Measurements from ENCODE around the gene RBM38.

Gene RBM38

GRCh38 chr20:57391439-57392301, 474 bp downstream of the RBM38 start:
- peak overlapping the region; percentile 75 for H3K9ac ChIP-seq (ENCODE audit: insufficient read length)
- peak overlapping the region; percentile 50; the same call in 1 of the 2 replicates for H3K27ac ChIP-seq
- DNase-seq (ENCODE audit: low read depth, low spot score) = peak; percentile 18
- H3K36me3 ChIP-seq (ENCODE audit: insufficient read depth, low read length) = peaks cover 46% of the 10 kb centered on the region
- peak overlapping the region; percentile 90 for H3K4me3 ChIP-seq
- no peaks in the 10 kb centered on the region for H3K9me3 ChIP-seq (ENCODE audit: low read depth, low read length)
- no peak for TF ChIP-seq EZH2 (IDR thresholded peaks at IDR 0.05)
- no peak for TF ChIP-seq FOXP2 (optimal IDR thresholded peaks at IDR 0.05; ENCODE audit: control extremely low read depth, extremely low read length, insufficient read depth)
- no peak for TF ChIP-seq POLR2AphosphoS5 (IDR thresholded peaks at IDR 0.05; ENCODE audit: borderline replicate concordance, low read depth, low read length)

GRCh38 chr20:57392512-57393271, 1.5 kb downstream of the RBM38 start:
- no peak for DNase-seq (ENCODE audit: low read depth, low spot score)
- Histone ChIP-seq H3K4me3 (peak overlapping the region; percentile 85), H3K9ac (ENCODE audit: insufficient read length) (peak overlapping the region; percentile 72), H3K27ac (peak overlapping the region; percentile 17; the same call in 1 of the 2 replicates), H3K36me3 (ENCODE audit: insufficient read depth, low read length) (peaks cover 57% of the 10 kb centered on the region), H3K9me3 (ENCODE audit: low read depth, low read length) (no peaks in the 10 kb centered on the region)
- TF ChIP-seq FOXP2 (optimal IDR thresholded peaks at IDR 0.05; ENCODE audit: control extremely low read depth, extremely low read length, insufficient read depth) = no peak
- no peak for TF ChIP-seq POLR2AphosphoS5 (IDR thresholded peaks at IDR 0.05; ENCODE audit: borderline replicate concordance, low read depth, low read length)
- TF ChIP-seq EZH2 (IDR thresholded peaks at IDR 0.05) = no peak

- no peak for DNase-seq (ENCODE audit: low read depth, low spot score)
- H3K9ac ChIP-seq (ENCODE audit: insufficient read length) = no peak overlapping the region
- H3K36me3 ChIP-seq (ENCODE audit: insufficient read depth, low read length) = peaks cover 63% of the 10 kb centered on the region
- no peak for TF ChIP-seq FOXP2 (optimal IDR thresholded peaks at IDR 0.05; ENCODE audit: control extremely low read depth, extremely low read length, insufficient read depth)
- no peak for TF ChIP-seq EZH2 (IDR thresholded peaks at IDR 0.05)
- TF ChIP-seq POLR2AphosphoS5 (IDR thresholded peaks at IDR 0.05; ENCODE audit: borderline replicate concordance, low read depth, low read length) = no peak
- no peaks in the 10 kb centered on the region for H3K9me3 ChIP-seq (ENCODE audit: low read depth, low read length)
- H3K27ac ChIP-seq = no peak overlapping the region
- peak overlapping the region; percentile 85; the same call in 1 of the 2 replicates for H3K4me3 ChIP-seq
Measured at GRCh38 chr20:57393321-57394120, 2.3 kb downstream of the RBM38 start.

GRCh38 chr20:57394121-57395082, 3.2 kb downstream of the RBM38 start:
- Histone ChIP-seq H3K9ac (ENCODE audit: insufficient read length) (no peak overlapping the region), H3K36me3 (ENCODE audit: insufficient read depth, low read length) (peaks cover 71% of the 10 kb centered on the region), H3K9me3 (ENCODE audit: low read depth, low read length) (no peaks in the 10 kb centered on the region), H3K4me3 (no peak overlapping the region), H3K27ac (no peak overlapping the region)
- no peak for DNase-seq (ENCODE audit: low read depth, low spot score)
- TF ChIP-seq FOXP2 (optimal IDR thresholded peaks at IDR 0.05; ENCODE audit: control extremely low read depth, extremely low read length, insufficient read depth) (no peak), EZH2 (IDR thresholded peaks at IDR 0.05) (no peak), POLR2AphosphoS5 (IDR thresholded peaks at IDR 0.05; ENCODE audit: borderline replicate concordance, low read depth, low read length) (no peak)

- no peak overlapping the region for H3K4me3 ChIP-seq
- no peak overlapping the region for H3K27ac ChIP-seq
- TF ChIP-seq FOXP2 (optimal IDR thresholded peaks at IDR 0.05; ENCODE audit: control extremely low read depth, extremely low read length, insufficient read depth) (no peak), EZH2 (IDR thresholded peaks at IDR 0.05) (no peak), POLR2AphosphoS5 (IDR thresholded peaks at IDR 0.05; ENCODE audit: borderline replicate concordance, low read depth, low read length) (no peak)
- peaks cover 81% of the 10 kb centered on the region for H3K36me3 ChIP-seq (ENCODE audit: insufficient read depth, low read length)
- no peaks in the 10 kb centered on the region for H3K9me3 ChIP-seq (ENCODE audit: low read depth, low read length)
- DNase-seq (ENCODE audit: low read depth, low spot score) = no peak
- no peak overlapping the region for H3K9ac ChIP-seq (ENCODE audit: insufficient read length)
Measured at GRCh38 chr20:57395111-57395966, 4.1 kb downstream of the RBM38 start.

GRCh38 chr20:57396212-57396983, 5.2 kb downstream of the RBM38 start:
- Histone ChIP-seq H3K9me3 (ENCODE audit: low read depth, low read length) (no peaks in the 10 kb centered on the region), H3K4me3 (no peak overlapping the region), H3K36me3 (ENCODE audit: insufficient read depth, low read length) (peaks cover 91% of the 10 kb centered on the region), H3K9ac (ENCODE audit: insufficient read length) (no peak overlapping the region), H3K27ac (no peak overlapping the region)
- no peak for DNase-seq (ENCODE audit: low read depth, low spot score)
- no peak for TF ChIP-seq FOXP2 (optimal IDR thresholded peaks at IDR 0.05; ENCODE audit: control extremely low read depth, extremely low read length, insufficient read depth)
- no peak for TF ChIP-seq POLR2AphosphoS5 (IDR thresholded peaks at IDR 0.05; ENCODE audit: borderline replicate concordance, low read depth, low read length)
- no peak for TF ChIP-seq EZH2 (IDR thresholded peaks at IDR 0.05)

All from SK-N-MC (cell line).